GM23248 (cell line): ENCODE data around the gene KIF4A. TPM values are rescaled to one million over a fixed set of nuclear protein-coding genes. Genes with fewer than 3 reads are reported as not detected.
"Not testable (repeated sequence)": the region's sequence is repeated elsewhere in the genome, so short reads cannot be mapped to it uniquely, and the experiment has no call there.

Source experiments
- DNase-seq: peaks from one replicate; pipeline ENCODE4 v3.0.0-alpha.2; 2015
- H2AFZ ChIP-seq: fragments of 200-600 bp; sonication (generic); 2 replicates; pipeline ENCODE4 v1.6.1; 2016; ENCODE audit warnings: antibody characterized with exemption
- H3F3A ChIP-seq: fragments of 200-600 bp; sonication (generic); 2 replicates; pipeline ENCODE4 v1.6.1; 2016; ENCODE audit warnings: mild to moderate bottlenecking, antibody characterized with exemption, mixed run types; ENCODE audit not compliant: insufficient read depth
- H3K27ac ChIP-seq: fragments of 200-600 bp; sonication (generic); 2 replicates; pipeline ENCODE4 v1.5.1; 2016; ENCODE audit warnings: mild to moderate bottlenecking
- H3K27me3 ChIP-seq: fragments of 200-600 bp; sonication (generic); replicated peaks from 2 replicates; pipeline ENCODE4 v1.6.1; 2016; ENCODE audit warnings: mild to moderate bottlenecking; ENCODE audit not compliant: insufficient read depth
- H3K36me3 ChIP-seq: fragments of 200-600 bp; sonication (generic); 2 replicates; pipeline ENCODE4 v1.6.1; 2016; ENCODE audit warnings: low read depth, mild to moderate bottlenecking
- H3K4me1 ChIP-seq: fragments of 200-600 bp; sonication (generic); 2 replicates; pipeline ENCODE4 v1.6.1; 2016; ENCODE audit warnings: mild to moderate bottlenecking; ENCODE audit not compliant: insufficient read depth
- H3K4me2 ChIP-seq: fragments of 200-600 bp; sonication (generic); one replicate; pipeline ENCODE4 v1.6.1; 2016; ENCODE audit warnings: mild to moderate bottlenecking; ENCODE audit not compliant: unreplicated experiment
- H3K4me3 ChIP-seq: fragments of 200-600 bp; sonication (generic); 2 replicates; pipeline ENCODE4 v1.5.1; 2016; ENCODE audit warnings: mild to moderate bottlenecking
- H3K79me2 ChIP-seq: fragments of 200-600 bp; sonication (generic); 2 replicates; pipeline ENCODE4 v1.6.1; 2016; ENCODE audit warnings: mild to moderate bottlenecking; ENCODE audit not compliant: insufficient read depth
- H3K9ac ChIP-seq: fragments of 200-600 bp; sonication (generic); 2 replicates; pipeline ENCODE4 v1.6.1; 2016; ENCODE audit warnings: mild to moderate bottlenecking
- H3K9me2 ChIP-seq: fragments of 200-600 bp; sonication (generic); 2 replicates; pipeline ENCODE4 v1.6.1; 2016; ENCODE audit warnings: mixed run types, mild to moderate bottlenecking, moderate library complexity; ENCODE audit not compliant: insufficient read depth
- H3K9me3 ChIP-seq: fragments of 200-600 bp; sonication (generic); one replicate; pipeline ENCODE4 v1.6.1; 2017; ENCODE audit warnings: low read depth
- H4K20me1 ChIP-seq: fragments of 200-600 bp; sonication (generic); 2 replicates; pipeline ENCODE4 v1.6.0; 2016; ENCODE audit not compliant: insufficient read depth
- EZH2 ChIP-seq: fragments of 200-600 bp; sonication (generic); IDR thresholded peaks from 2 replicates; pipeline ENCODE4 v1.6.1; 2018; ENCODE audit warnings: antibody characterized with exemption, mild to moderate bottlenecking; ENCODE audit not compliant: insufficient read depth, poor library complexity, severe bottlenecking
- EZH2phosphoT487 ChIP-seq: fragments of 200-600 bp; sonication (generic); IDR thresholded peaks from 2 replicates; pipeline ENCODE4 v1.6.1; 2018; ENCODE audit warnings: antibody characterized with exemption, moderate library complexity, mild to moderate bottlenecking, low read depth; ENCODE audit not compliant: insufficient read depth
- WGBS, 2 experiments: methylation state at CpG; one replicate each; pipeline ENCODE4 v1.1.6; 2015 to 2017; ENCODE audit warnings: low lambda C conversion rate in 2 of 2, low coverage in 1 of 2; ENCODE audit errors: missing lambda C conversion rate in 2 of 2; 5-methylcytosine and 5-hydroxymethylcytosine counted together
- in situ Hi-C: fragments of 300-500 bp; cut with MboI; formaldehyde crosslinking; loops from 2 replicates; pipeline ENCODE4 v1.15.0; 2020
- polyA plus RNA-seq: library from polyadenylated mRNA; unstranded; fragments of >200 nt; fragmentation: Nextera tagmentation; extraction: Ambion mirVana; gene quantifications from 2 replicates; pipeline ENCODE4 v1.2.1, GENCODE V29; 2016
- total RNA-seq: library from RNA; depleted of rRNA; stranded (reverse); fragments of >200 nt; shearing (Covaris generic); gene quantifications from 2 replicates; pipeline ENCODE4 v1.2.3, GENCODE V29; 2014

KIF4A gene
- total and polyA plus RNA-seq, 2 experiments from 2014 or later: 5.6 to 7.6 TPM

GRCh38 chrX:70293621-70294020, 3.7 kb downstream of the KIF4A start:
- H3K9me3 ChIP-seq: no peaks in the 10 kb centered on the region
- no peaks in the 10 kb centered on the region for H4K20me1 ChIP-seq
- H3F3A ChIP-seq: no peaks in the 10 kb centered on the region
- H3K79me2 ChIP-seq: peaks cover 59% of the 10 kb centered on the region
- in situ Hi-C loops: no loop called here
- H3K9me2 ChIP-seq: no peaks in the 10 kb centered on the region
- no peak overlapping the region for H3K4me3 ChIP-seq
- no peak overlapping the region for H3K9ac ChIP-seq
- peak; percentile 30 for DNase-seq
- TF ChIP-seq EZH2phosphoT487: no peak
- no peak for TF ChIP-seq EZH2
- no peak overlapping the region for H3K4me2 ChIP-seq
- H3K4me1 ChIP-seq: peaks cover 3% of the 10 kb centered on the region; the same call in 1 of the 2 replicates
- peak overlapping the region; percentile 69; the same call in 1 of the 2 replicates for H2AFZ ChIP-seq
- WGBS, 2 experiments: 89 to 94% methylated on average over 5 of the region's 5 CpGs
- H3K27me3 ChIP-seq: no peaks in the 10 kb centered on the region
- H3K27ac ChIP-seq: no peak overlapping the region
- no peaks in the 10 kb centered on the region for H3K36me3 ChIP-seq

GRCh38 chrX:70301716-70302115, 11.8 kb downstream of the KIF4A start:
- H4K20me1 ChIP-seq: no peaks in the 10 kb centered on the region
- H3K4me2 ChIP-seq: no peak overlapping the region
- in situ Hi-C loops: no loop called here
- H3K9me2 ChIP-seq: no peaks in the 10 kb centered on the region
- no peaks in the 10 kb centered on the region for H3K4me1 ChIP-seq
- no peak overlapping the region for H3K27ac ChIP-seq
- H3K79me2 ChIP-seq: no peaks in the 10 kb centered on the region; the same call in 1 of the 2 replicates
- H3F3A ChIP-seq: no peaks in the 10 kb centered on the region
- no peaks in the 10 kb centered on the region for H3K36me3 ChIP-seq
- H3K4me3 ChIP-seq: no peak overlapping the region
- no peak overlapping the region for H3K9ac ChIP-seq
- 75 to 77% methylated on average over 3 of the region's 3 CpGs for WGBS, 2 experiments
- TF ChIP-seq EZH2phosphoT487: no peak
- TF ChIP-seq EZH2: no peak
- DNase-seq: peak; percentile 27
- H3K27me3 ChIP-seq: no peaks in the 10 kb centered on the region
- H3K9me3 ChIP-seq: no peaks in the 10 kb centered on the region
- peak overlapping the region; percentile 60 for H2AFZ ChIP-seq

GRCh38 chrX:70313503-70313902, 23.6 kb downstream of the KIF4A start:
- H3K27ac ChIP-seq: no peak overlapping the region
- no peaks in the 10 kb centered on the region for H3K27me3 ChIP-seq
- 80 to 100% methylated on average over 1 of the region's 1 CpG for WGBS, 2 experiments
- peaks cover 5% of the 10 kb centered on the region; the same call in 1 of the 2 replicates for H3K4me1 ChIP-seq
- H3K4me3 ChIP-seq: no peak overlapping the region
- no peak overlapping the region for H2AFZ ChIP-seq
- H4K20me1 ChIP-seq: no peaks in the 10 kb centered on the region
- H3K79me2 ChIP-seq: peaks cover 8% of the 10 kb centered on the region
- no peaks in the 10 kb centered on the region for H3K9me3 ChIP-seq
- H3F3A ChIP-seq: no peaks in the 10 kb centered on the region
- no peaks in the 10 kb centered on the region for H3K36me3 ChIP-seq
- no peak for TF ChIP-seq EZH2
- TF ChIP-seq EZH2phosphoT487: no peak
- in situ Hi-C loops: no loop called here
- DNase-seq: peak; percentile 28
- H3K4me2 ChIP-seq: no peak overlapping the region
- H3K9ac ChIP-seq: no peak overlapping the region
- H3K9me2 ChIP-seq: no peaks in the 10 kb centered on the region

DNA sequence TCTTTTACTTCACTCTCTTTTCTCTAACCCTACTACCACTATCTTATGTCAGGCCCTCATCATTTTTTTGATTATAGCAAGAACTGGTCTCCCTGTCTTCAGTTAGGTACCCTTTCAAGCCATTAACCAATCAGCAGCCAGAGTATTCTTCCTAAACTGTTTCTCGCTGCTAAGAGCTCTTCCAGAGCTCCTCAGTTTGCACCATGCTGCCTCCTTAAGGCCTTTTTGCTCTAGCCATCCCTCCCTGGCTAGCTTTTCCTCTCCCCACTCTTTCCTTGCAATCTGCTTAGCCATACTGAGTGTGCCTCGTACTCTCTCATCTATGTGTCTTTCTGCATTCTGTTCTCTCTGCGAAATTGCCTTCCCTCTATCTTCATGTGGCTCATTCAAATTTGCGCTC, 32.9 kb downstream of the KIF4A start:
- Histone ChIP-seq H3K79me2 (no peaks in the 10 kb centered on the region), H3K9me3 (no peaks in the 10 kb centered on the region), H3F3A (no peaks in the 10 kb centered on the region), H3K4me1 (no peaks in the 10 kb centered on the region), H3K27me3 (no peaks in the 10 kb centered on the region), H3K4me3 (no peak overlapping the region), H3K9ac (no peak overlapping the region), H3K4me2 (no peak overlapping the region), H3K36me3 (no peaks in the 10 kb centered on the region), H3K27ac (no peak overlapping the region), H4K20me1 (no peaks in the 10 kb centered on the region), H2AFZ (no peak overlapping the region), H3K9me2 (no peaks in the 10 kb centered on the region)
- 97% methylated on average over 4 of the region's 4 CpGs for WGBS, 2 experiments
- in situ Hi-C loops: no loop called here
- TF ChIP-seq EZH2phosphoT487 (no peak), EZH2 (no peak)
- DNase-seq: no peak

- H4K20me1 ChIP-seq, in situ Hi-C loops, H3K27ac ChIP-seq, H3F3A ChIP-seq, H3K79me2 ChIP-seq, H2AFZ ChIP-seq, DNase-seq, H3K9me3 ChIP-seq, H3K4me2 ChIP-seq, H3K4me3 ChIP-seq, H3K27me3 ChIP-seq, H3K9ac ChIP-seq, H3K9me2 ChIP-seq, H3K4me1 ChIP-seq, H3K36me3 ChIP-seq: not testable (repeated sequence)
- 96 to 100% methylated on average over 6 of the region's 6 CpGs for WGBS, 2 experiments
Observed at GRCh38 chrX:70323628-70324027, 33.7 kb downstream of the KIF4A start.
